Measurements from ENCODE around the gene VAV2. TPM values are rescaled to one million over a fixed set of nuclear protein-coding genes. Genes with fewer than 3 reads are reported as not detected.
"Not testable (repeated sequence)": the region's sequence is repeated elsewhere in the genome, so short reads cannot be mapped to it uniquely, and the experiment has no call there.

VAV2 gene
- total RNA-seq, 1 experiment from 2014 or later = 22.8 TPM

DNA sequence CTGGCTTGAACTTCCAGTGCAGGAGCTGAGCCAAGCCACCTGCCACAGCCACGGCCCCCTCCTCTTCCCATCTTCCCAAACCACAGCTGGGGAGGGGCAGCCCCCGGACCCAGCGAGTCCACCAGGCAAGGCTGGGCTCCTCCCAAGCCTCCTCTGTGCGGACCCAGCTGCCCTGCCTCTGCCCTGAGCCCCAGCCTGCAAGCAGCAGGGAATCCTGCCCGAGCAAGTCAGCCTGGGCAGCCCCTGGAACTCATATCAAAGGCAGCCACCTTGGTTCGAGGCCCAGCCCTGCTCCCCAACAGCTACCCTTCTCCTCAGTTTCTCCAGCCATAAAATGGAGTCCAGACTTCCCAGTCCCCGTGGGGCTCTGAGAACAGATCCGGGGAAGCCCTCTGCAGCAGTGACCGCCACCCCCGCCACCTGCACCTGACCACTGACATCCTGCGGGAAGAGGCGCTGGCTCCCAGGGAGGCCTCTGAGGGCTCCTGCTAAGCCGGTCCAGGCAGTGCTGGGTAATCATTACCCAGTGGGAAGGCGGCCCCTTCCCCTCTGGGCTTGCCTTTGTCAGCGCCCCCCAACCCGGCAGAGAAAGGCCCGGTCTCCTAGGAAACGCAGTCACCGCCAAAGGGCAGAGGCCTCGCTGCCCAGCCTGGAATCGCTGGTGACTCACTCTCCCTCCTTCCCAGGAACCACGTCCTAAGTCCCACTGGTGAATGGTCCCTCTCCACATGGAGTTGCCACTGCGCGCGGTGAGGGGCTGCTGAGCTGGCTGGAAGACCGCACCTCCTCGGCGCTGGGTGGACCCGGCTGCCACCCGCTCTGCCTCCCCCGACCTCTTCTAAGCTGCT, 1.5 kb downstream of the VAV2 start:
- Histone ChIP-seq H3K4me3 (peak overlapping the region; percentile 69), H3K36me3 (no peaks in the 10 kb centered on the region), H3K27me3 (no peaks in the 10 kb centered on the region), H3K9me3 (no peaks in the 10 kb centered on the region)
- peak; percentile 84 for DNase-seq

DNA sequence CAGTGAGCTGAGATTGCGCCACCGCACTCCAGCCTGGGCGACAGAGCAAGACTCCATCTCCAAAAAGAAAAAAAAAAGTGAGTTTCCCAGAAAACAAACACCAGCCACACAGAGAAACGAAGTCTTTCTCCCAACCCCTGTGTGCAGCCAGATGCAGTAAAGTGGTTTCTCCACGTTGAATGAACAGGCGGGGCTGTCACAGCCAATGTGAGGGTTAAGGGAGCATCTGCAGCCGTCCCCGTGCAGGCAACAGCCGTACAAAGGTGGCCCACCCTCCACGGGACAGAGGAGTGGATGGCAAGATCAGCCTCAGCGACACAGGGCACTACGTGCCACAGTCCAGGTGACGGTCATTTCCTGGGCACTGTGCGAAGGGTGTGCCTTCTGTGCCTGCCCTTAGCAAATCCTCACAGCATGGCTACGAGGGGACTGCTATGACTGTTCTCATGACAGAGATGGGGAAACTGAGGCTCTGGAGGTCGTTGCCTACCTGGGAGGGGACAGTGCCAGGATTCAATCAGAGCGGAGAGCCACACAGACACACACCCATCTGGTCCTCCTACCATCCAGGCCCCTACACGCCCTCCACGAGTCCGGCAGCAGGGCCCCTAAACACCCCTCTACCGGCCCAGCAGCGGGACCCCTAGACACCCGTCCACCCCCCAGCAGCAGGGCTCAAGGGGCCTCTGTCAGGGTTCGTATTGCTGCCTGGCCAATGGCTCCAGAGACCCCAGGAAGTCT, 2.3 kb downstream of the VAV2 start:
- no peaks in the 10 kb centered on the region for H3K9me3 ChIP-seq
- peak overlapping the region; percentile 69 for H3K4me3 ChIP-seq
- H3K27me3 ChIP-seq = no peaks in the 10 kb centered on the region
- no peak for DNase-seq
- H3K36me3 ChIP-seq = no peaks in the 10 kb centered on the region

DNA sequence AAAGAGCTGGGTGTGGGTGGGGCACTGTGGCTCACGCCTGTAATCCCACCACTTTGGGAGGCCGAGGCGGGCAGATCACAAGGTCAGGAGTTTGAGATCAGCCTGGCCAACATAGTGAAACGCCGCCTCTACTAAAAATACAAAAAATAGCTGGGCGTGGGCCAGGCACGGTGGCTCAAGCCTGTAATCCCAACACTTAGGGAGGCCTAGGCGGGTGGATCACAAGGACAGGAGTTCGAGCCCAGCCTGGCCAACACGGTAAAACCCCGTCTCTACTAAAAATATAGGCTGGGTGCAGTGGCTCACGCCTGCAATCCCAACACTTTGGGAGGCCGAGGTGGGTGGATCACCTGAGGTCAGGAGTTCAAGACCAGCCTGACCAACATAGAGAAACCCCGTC, 3.4 kb downstream of the VAV2 start:
- H3K4me3 ChIP-seq, H3K27me3 ChIP-seq, H3K9me3 ChIP-seq, H3K36me3 ChIP-seq, DNase-seq: not testable (repeated sequence)

DNA sequence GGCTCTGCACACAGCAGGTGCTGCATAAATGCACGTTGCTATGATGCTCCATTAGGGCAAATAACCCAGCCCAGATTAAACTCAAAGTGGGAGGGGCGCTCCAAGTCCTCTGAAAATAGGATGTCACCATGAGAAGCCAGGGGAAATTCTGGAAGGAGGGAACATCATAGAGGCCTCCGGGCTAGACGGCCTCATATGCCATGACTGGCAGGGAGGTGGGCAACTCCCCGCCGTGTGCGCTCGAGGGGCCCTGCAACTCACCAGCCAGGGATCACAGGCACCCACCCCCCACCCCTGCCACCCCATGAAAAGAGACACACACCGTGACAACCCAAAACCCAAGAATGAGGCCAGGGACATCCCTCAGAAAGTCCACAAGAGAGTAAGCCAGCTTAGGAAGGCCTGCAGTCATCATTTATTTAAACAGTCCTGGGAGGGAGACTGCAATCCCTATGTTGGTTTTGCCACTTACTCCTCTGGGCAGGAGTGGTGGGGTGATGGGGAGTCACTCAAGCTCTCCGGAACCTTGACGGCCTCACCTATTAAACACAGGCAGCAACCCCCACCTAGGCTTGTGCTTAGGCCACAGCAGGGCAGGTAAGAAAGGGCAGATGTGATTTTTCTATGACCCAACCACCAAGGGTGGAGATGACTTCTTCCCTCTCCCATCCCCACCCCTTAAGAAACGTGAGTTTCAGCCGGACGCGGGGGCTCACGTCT, 4.0 kb downstream of the VAV2 start:
- Histone ChIP-seq H3K27me3 (no peaks in the 10 kb centered on the region), H3K4me3 (no peak overlapping the region), H3K9me3 (no peaks in the 10 kb centered on the region), H3K36me3 (no peaks in the 10 kb centered on the region)
- DNase-seq = no peak

DNA sequence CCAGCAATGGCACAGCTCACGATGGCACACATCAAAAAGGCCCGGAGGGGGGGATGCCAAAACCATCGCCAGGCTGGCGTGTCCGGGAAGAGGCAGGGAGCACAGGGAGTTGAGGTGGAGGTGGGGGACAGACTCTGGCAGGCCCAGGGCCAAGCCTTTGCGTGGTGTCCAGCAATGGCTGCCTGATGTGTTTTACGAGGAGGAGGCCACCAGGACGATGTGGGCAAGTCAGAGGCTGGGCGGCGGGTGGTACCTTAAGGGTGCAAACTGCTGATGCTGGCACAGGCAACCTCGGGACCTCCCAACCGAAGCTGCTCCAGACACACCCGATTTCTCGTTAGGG, 4.7 kb downstream of the VAV2 start:
- no peak for DNase-seq
- Histone ChIP-seq H3K9me3 (no peaks in the 10 kb centered on the region), H3K27me3 (no peaks in the 10 kb centered on the region), H3K4me3 (no peak overlapping the region), H3K36me3 (no peaks in the 10 kb centered on the region)

DNA sequence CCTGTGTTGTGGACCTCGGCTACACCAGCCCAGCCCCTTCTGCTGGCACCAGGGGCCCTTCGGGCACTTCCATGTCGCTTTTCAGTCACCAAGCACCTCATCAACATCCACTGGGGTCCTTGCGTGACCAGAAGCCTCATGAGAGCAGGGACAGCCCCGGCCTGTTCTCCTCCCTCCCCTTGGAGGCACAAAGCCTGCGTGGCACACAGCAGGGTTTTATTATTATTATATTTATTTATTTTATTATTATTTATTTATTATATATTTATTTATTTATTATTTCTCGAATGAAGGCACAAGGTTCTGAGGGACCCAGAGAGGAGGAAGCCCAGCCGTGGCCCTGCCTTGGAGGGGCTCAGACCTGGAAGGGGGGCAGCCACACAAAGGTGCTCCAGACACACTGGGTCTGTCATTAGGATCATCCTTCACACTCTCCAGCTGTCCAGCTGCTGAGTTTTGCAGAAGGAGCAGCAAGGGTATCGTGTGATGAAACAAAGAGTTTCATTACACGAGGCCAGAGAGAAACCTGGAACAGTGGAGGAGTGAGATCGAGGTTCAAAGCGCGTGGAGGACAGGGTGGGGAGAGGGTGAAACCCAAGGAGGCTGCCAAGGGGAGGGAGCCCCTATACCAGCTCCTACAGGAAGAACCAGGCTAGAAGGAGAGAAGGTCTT, 5.2 kb downstream of the VAV2 start:
- no peak overlapping the region for H3K4me3 ChIP-seq
- H3K9me3 ChIP-seq = no peaks in the 10 kb centered on the region
- H3K27me3 ChIP-seq = no peaks in the 10 kb centered on the region
- no peak for DNase-seq
- no peaks in the 10 kb centered on the region for H3K36me3 ChIP-seq

DNA sequence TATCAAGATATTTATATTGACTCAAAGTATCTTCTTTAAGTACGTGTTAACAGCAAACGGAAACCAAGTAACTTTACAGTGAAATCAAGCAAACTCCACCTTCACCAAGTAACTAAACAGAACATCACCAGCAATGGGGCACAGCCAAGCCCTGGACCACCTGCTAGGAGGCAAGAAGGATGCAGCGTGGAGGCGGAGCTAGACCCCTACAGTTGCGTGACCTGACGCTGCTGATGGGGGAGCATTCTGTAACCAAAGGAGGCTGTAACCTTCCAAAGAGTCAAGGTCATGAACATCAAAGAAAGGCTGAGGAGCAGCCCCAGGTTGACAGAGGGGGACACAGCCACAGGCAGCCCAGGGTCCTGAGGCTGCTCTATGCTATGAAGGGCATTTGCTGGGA, 6.1 kb downstream of the VAV2 start:
- Histone ChIP-seq H3K9me3 (no peaks in the 10 kb centered on the region), H3K4me3 (no peak overlapping the region), H3K27me3 (no peaks in the 10 kb centered on the region), H3K36me3 (no peaks in the 10 kb centered on the region)
- no peak for DNase-seq

DNA sequence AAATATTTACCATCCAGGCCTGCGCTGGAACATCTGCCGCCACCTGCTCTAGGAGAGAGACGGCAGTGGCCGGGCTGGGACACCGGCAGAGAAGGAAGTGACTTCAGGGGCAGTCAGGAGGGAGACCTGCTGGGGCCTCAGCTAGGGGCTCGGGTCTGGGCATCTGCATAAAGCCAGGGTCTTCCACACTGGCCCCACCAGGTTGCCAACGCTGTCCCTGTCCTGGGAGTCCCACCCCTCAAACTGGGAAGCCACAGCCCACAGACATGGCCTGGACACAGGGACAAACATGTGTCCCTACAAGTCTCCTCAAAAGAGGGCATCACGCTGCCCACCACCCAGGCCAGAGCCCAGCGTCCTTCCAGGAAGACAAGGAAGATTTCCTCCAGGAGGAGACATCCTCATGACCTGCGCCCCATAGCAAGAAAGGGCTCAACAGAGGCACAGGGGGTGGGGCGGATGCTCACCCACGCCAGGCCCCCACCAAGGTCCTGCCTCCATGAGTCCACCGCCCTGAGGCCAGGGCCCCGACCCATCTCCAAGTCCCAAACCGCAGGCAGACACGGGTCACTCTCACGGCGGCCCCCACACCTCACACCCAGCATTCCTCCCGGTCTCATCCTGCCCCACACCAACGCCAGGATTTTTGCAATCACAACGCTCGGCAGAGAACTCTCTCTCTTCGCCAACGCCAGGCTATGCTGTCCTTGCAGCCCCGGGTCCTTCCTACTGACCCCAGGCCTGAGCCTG, 9.0 kb downstream of the VAV2 start:
- no peaks in the 10 kb centered on the region for H3K27me3 ChIP-seq
- no peak overlapping the region for H3K4me3 ChIP-seq
- no peaks in the 10 kb centered on the region for H3K9me3 ChIP-seq
- no peak for DNase-seq
- H3K36me3 ChIP-seq = no peaks in the 10 kb centered on the region

DNA sequence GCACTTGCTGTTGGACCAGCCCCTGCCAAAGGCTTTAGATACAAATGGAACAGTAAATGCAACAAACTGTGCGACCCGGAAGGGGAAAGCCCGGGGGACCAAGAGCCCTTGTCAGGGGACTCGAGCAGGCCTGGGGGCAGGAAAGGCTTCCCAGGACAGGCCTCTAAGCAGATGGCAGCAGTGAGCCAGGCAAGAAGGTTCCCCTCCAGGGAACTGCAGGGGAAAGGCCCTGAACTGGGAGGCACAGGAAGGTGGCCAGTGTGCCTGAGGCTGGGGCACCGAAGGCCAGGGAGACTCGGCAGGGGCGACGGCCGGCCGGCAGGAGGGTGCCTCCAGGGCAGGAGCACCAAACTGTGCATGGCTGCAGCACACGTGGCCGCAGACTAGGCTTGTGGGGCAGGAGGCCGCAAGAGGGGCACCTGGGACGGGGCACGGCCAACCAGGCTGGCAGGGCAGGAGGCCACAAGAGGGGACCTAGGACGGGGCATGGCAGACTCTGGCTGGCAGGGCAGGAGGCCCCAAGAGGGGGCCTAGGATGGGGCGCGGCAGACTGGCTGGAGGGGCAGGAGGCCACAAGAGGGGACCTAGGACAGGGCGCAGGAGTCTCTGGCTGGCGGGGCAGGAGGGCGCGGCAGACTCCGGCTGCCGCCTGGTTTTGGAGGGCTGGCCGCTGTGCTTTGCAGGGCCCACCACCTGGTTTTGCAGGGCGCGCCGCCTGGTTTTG, 10.0 kb downstream of the VAV2 start:
- H3K27me3 ChIP-seq = no peaks in the 10 kb centered on the region
- no peak for DNase-seq
- no peak overlapping the region for H3K4me3 ChIP-seq
- no peaks in the 10 kb centered on the region for H3K9me3 ChIP-seq
- no peaks in the 10 kb centered on the region for H3K36me3 ChIP-seq

DNA sequence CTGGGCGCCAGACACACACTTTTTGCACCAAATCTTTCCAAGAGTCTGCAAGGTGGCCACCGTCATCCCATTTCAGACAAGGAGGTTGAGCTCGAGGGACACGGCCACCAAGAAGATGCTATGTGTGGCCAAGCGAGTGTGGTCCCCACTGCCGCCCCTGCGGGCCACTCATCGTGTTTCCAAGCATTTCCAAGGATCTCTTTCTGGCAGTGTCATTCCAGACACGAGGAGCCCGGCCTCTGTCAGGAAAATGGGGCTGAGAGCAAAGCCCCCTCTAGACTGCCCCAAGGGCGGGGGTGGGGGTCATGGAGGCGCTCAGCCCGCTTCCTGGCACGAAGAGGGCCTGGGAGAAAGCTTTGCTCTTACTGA, 10.6 kb downstream of the VAV2 start:
- no peaks in the 10 kb centered on the region for H3K36me3 ChIP-seq
- no peak overlapping the region for H3K4me3 ChIP-seq
- DNase-seq = no peak
- no peaks in the 10 kb centered on the region for H3K27me3 ChIP-seq
- no peaks in the 10 kb centered on the region for H3K9me3 ChIP-seq

DNA sequence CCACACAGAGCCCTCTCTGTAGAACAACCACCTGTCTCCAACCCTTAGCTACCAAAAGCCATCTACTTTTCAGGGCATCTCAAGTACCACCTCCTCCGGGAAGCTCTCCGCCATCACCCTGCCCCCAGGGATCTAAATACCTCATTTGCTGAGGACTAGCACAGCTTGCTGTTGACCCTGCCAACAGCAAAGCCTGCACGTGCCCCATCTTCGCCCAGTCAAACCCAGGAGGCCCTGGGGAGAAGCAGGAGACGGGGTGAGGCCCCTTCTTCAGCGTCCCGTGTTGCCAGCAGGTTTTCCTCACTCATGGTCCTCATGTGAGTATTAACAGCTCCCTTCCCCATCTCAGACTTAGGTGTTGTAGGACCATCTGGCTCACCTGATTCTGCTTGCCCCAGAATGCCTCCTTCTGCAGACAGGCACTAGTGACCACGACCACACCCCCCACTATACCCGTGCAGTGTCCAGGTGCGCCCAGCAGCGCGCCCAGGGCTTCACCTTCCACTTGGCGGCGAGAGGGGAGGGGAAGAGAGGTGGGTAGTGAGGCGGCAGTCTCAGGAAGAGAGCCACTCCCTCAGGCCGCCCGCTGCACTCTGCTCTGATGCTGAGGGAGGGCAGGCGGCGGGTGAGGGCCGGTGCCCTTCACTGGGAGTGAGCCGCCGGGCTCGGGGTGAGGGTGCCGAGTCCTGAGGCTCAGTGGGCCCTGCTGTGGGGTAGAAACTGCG, 11.1 kb downstream of the VAV2 start:
- Histone ChIP-seq H3K9me3 (no peaks in the 10 kb centered on the region), H3K36me3 (no peaks in the 10 kb centered on the region), H3K27me3 (no peaks in the 10 kb centered on the region), H3K4me3 (no peak overlapping the region)
- DNase-seq = no peak

DNA sequence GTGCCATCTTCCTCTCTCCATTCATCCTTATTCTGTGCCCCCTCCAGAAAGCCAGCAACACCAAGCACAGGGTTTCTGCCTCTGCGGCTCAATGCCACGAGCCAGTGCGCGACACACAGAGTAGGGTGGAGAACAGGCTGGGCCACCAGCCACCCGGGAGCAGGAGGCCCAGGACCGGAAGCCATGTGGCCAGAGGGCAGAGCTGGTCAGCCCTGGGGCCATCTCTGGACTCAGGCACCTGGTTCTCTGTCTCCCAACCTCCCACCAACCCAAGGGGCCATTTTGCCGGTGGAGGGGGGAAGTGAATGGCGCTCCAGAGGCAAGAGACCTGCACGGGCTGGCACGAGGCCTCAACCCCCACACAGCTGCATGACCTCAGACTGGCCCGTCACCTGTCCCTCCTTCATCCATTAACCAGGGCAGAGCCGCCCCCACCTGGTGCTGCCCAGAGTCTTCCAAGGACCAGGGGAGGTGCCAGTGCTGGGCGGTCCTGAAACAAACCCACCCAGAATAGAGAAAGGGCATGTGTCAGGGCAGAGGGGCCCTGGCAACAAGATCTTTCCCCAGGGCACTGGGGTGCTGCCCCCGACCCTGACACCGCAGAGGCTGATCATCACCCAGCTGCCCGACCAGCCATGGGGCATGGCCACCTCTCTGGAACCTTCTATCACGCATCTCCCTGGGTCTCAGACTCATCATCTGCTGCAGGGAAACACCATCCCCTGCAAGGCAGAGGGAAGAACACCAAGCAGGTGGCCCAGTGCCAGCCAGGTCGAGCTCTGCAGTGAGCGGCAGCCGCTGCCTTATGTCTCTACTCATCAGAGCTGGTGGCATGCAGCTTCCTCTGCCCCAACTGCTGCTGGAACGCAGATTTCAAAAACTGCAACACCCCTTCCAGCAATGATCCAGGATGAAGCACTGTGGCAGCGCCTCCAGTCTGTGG, 11.9 kb downstream of the VAV2 start:
- H3K36me3 ChIP-seq = no peaks in the 10 kb centered on the region
- H3K9me3 ChIP-seq = no peaks in the 10 kb centered on the region
- H3K27me3 ChIP-seq = no peaks in the 10 kb centered on the region
- H3K4me3 ChIP-seq = no peak overlapping the region
- no peak for DNase-seq

DNA sequence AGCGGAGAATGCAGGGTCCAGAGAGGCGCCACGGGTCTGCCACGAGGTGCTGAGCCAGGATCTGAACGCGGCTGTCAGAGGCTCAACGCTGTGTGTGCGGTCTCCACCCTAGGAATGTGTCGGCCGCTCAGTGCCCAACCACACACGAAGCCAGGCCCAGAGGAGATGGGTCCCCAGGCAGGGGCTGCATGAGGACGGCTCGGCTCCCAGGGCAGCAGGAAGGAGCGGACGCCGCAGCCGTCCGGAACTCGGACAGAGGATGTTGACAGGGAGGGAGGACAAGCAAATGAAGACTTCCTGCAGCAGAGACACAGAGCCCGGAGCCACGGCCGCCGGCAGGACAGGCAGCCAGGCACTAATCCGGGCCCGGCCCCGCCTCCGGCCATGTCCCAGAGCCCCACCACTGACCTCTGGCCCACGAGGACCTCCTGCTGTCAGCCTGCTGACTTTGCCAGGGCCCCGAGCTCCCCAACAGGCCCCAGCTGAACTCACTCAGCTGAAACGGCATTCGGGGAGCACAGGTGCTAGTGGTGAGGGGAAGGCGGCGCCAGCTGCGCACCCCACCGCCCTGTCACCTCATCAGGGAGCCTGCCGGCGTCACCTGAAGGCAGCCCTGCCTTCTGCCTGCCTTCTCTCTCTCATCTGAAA, 12.7 kb downstream of the VAV2 start:
- no peak overlapping the region for H3K4me3 ChIP-seq
- DNase-seq = no peak

DNA sequence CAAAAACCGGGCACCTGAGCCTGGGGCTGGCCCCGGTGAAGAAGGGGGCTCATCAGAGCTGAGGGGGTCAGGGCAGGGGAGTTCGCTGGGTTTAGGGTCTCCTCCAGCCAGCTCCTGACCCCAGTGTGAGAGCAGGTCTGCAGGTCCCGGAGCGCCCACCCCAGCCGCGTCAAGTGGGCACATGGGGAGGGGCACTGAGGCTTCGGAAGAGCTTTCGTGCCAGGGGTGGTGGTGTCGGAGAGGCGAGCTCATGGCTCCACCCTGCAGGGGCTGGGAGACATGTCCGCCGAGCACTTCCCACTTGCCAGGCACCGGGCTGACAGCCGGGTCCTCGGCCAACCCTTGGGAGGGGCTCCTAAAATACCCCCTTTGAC, 13.2 kb downstream of the VAV2 start:
- Histone ChIP-seq H3K36me3 (no peaks in the 10 kb centered on the region), H3K4me3 (no peak overlapping the region), H3K27me3 (no peaks in the 10 kb centered on the region), H3K9me3 (no peaks in the 10 kb centered on the region)
- no peak for DNase-seq

More for the DNA sequence above, 12.7 kb downstream of the VAV2 start:
- Histone ChIP-seq H3K36me3 (no peaks in the 10 kb centered on the region), H3K9me3 (no peaks in the 10 kb centered on the region), H3K27me3 (no peaks in the 10 kb centered on the region)

All from MG63 (cell line).